COR-L47 (cell line): ENCODE measurements around the gene FILIP1.
"Not testable (repeated sequence)": the region's sequence is repeated elsewhere in the genome, so short reads cannot be mapped to it uniquely, and the experiment has no call there.

Experiments used
- DNase-seq: peaks from one replicate; lab custom pipeline; 2025; lab: John Stamatoyannopoulos, UW

Gene FILIP1

GRCh38 chr6:75419980-75420379, 73.6 kb downstream of the FILIP1 start:
- no peak for DNase-seq

GRCh38 chr6:75419416-75419815, 74.2 kb downstream of the FILIP1 start:
- no peak for DNase-seq

GRCh38 chr6:75418233-75418632, 75.4 kb downstream of the FILIP1 start:
- peak; percentile 26 for DNase-seq

GRCh38 chr6:75416443-75416842, 77.2 kb downstream of the FILIP1 start:
- DNase-seq: no peak

- DNase-seq: no peak
Measured at GRCh38 chr6:75415804-75416203, 77.8 kb downstream of the FILIP1 start.

- DNase-seq: no peak
Measured at GRCh38 chr6:75414445-75415021, 79.1 kb downstream of the FILIP1 start.

GRCh38 chr6:75412969-75413662, 80.5 kb downstream of the FILIP1 start:
- DNase-seq: no peak

- not testable (repeated sequence) for DNase-seq
Measured at GRCh38 chr6:75410564-75410963, 83.0 kb downstream of the FILIP1 start.

GRCh38 chr6:75409928-75410327, 83.7 kb downstream of the FILIP1 start:
- no peak for DNase-seq

- no peak for DNase-seq
Measured at GRCh38 chr6:75409286-75409685, 84.3 kb downstream of the FILIP1 start.

- no peak for DNase-seq
Measured at GRCh38 chr6:75403563-75404080, 90.0 kb downstream of the FILIP1 start.

GRCh38 chr6:75402296-75402695, 91.3 kb downstream of the FILIP1 start:
- DNase-seq: no peak

- DNase-seq: no peak
Measured at GRCh38 chr6:75397656-75398465, 95.7 kb downstream of the FILIP1 start.

GRCh38 chr6:75397171-75397570, 96.4 kb downstream of the FILIP1 start:
- no peak for DNase-seq

GRCh38 chr6:75396005-75396800, 97.4 kb downstream of the FILIP1 start:
- DNase-seq: no peak

GRCh38 chr6:75393806-75394205, 99.8 kb downstream of the FILIP1 start:
- DNase-seq: no peak

GRCh38 chr6:75391276-75391675, 102.3 kb downstream of the FILIP1 start:
- DNase-seq: no peak

GRCh38 chr6:75386050-75386770, 107.4 kb downstream of the FILIP1 start:
- DNase-seq: no peak

GRCh38 chr6:75384116-75384515, 109.5 kb downstream of the FILIP1 start:
- no peak for DNase-seq

GRCh38 chr6:75382634-75382900, 111.0 kb downstream of the FILIP1 start:
- no peak for DNase-seq

GRCh38 chr6:75381877-75382633, 111.5 kb downstream of the FILIP1 start:
- no peak for DNase-seq
